ENCODE results near the gene SLIT3.
A peak's percentile ranks its signal among the peaks of the same experiment; 100 is the strongest.

The SLIT3 gene

GRCh38 chr5:169013846-169014245, 287.1 kb downstream of the SLIT3 start:
- DNase-seq, result no peak

GRCh38 chr5:169013208-169013728, 287.7 kb downstream of the SLIT3 start:
- DNase-seq, result no peak

GRCh38 chr5:169012450-169012849, 288.5 kb downstream of the SLIT3 start:
- no peak for DNase-seq

GRCh38 chr5:169011451-169011850, 289.5 kb downstream of the SLIT3 start:
- DNase-seq, result no peak

GRCh38 chr5:169011009-169011408, 289.9 kb downstream of the SLIT3 start:
- no peak for DNase-seq

GRCh38 chr5:169009123-169009522, 291.8 kb downstream of the SLIT3 start:
- DNase-seq, result no peak

GRCh38 chr5:169006842-169007790, 293.8 kb downstream of the SLIT3 start:
- DNase-seq, result no peak

GRCh38 chr5:169004551-169004950, 296.4 kb downstream of the SLIT3 start:
- DNase-seq, result no peak

- no peak for DNase-seq
Observed at GRCh38 chr5:169003721-169004541, 297.0 kb downstream of the SLIT3 start.

GRCh38 chr5:169002953-169003555, 297.9 kb downstream of the SLIT3 start:
- DNase-seq, result no peak

GRCh38 chr5:169001394-169001793, 299.5 kb downstream of the SLIT3 start:
- no peak for DNase-seq

GRCh38 chr5:168995024-168995423, 305.9 kb downstream of the SLIT3 start:
- DNase-seq, result no peak

- no peak for DNase-seq
Observed at GRCh38 chr5:168992687-168993086, 308.3 kb downstream of the SLIT3 start.

GRCh38 chr5:168992016-168992415, 308.9 kb downstream of the SLIT3 start:
- DNase-seq, result no peak

GRCh38 chr5:168991311-168991710, 309.6 kb downstream of the SLIT3 start:
- DNase-seq, result no peak

GRCh38 chr5:168990679-168991078, 310.3 kb downstream of the SLIT3 start:
- no peak for DNase-seq

GRCh38 chr5:168989731-168990505, 311.0 kb downstream of the SLIT3 start:
- no peak for DNase-seq

- DNase-seq, result no peak
Observed at GRCh38 chr5:168988699-168989098, 312.2 kb downstream of the SLIT3 start.

- DNase-seq, result peak; percentile 53
Observed at GRCh38 chr5:168987543-168988300, 313.2 kb downstream of the SLIT3 start.

- DNase-seq, result no peak
Observed at GRCh38 chr5:168985454-168985853, 315.5 kb downstream of the SLIT3 start.

GRCh38 chr5:168984135-168984675, 316.7 kb downstream of the SLIT3 start:
- DNase-seq, result no peak
